Nephron progenitor cell (in vitro differentiated cells): ENCODE measurements around the gene CHRNA5.

Experiments
- DNase-seq: peaks from one replicate; pipeline ENCODE4 v3.0.0; 2021
- H3K27ac Mint-ChIP-seq: 2 replicates; pipeline ENCODE4 v1.8.0; 2021; ENCODE audit warnings: mild to moderate bottlenecking, moderate library complexity, mixed read lengths
- H3K27me3 Mint-ChIP-seq: 2 replicates; pipeline ENCODE4 v1.8.0; 2021; ENCODE audit warnings: mild to moderate bottlenecking, low read depth, mixed read lengths; ENCODE audit not compliant: poor library complexity
- H3K36me3 Mint-ChIP-seq: 2 replicates; pipeline ENCODE4 v1.8.0; 2021; ENCODE audit warnings: low read depth, mixed read lengths
- H3K4me1 Mint-ChIP-seq: 2 replicates; pipeline ENCODE4 v1.8.0; 2021; ENCODE audit warnings: mixed read lengths
- H3K4me3 Mint-ChIP-seq: 2 replicates; pipeline ENCODE4 v1.8.0; 2021; ENCODE audit warnings: mild to moderate bottlenecking, moderate library complexity, mixed read lengths
- H3K9me3 Mint-ChIP-seq: 2 replicates; pipeline ENCODE4 v1.8.0; 2021; ENCODE audit warnings: mild to moderate bottlenecking, moderate library complexity, mixed read lengths
- TF ChIP-seq, protein P1 (sequence below): fragments of 200-600 bp; sonication (generic); IDR thresholded peaks from 2 replicates; pipeline ENCODE4 v1.5.0; 2021; ENCODE audit warnings: antibody characterized with exemption

The CHRNA5 gene

DNA sequence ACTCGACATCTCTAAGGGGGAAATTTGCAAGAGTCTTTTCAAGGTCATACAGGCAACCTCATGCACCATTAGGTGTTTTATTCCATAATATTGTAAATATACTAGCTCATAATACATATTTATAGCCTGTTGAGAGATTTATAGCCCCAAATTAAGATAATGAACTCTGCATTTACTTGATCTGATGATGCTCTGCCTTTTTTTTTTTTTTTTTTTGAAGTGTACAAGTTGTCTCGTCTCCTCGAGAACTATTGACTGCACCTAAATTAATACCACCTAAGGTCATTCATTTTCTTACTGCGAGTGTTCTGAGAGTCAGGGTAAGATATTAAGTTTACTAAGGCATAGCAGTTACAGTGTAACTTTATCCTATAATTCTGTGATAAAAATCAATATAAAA is 6.1 kb downstream of the CHRNA5 start:
- TF ChIP-seq, protein P1, sequence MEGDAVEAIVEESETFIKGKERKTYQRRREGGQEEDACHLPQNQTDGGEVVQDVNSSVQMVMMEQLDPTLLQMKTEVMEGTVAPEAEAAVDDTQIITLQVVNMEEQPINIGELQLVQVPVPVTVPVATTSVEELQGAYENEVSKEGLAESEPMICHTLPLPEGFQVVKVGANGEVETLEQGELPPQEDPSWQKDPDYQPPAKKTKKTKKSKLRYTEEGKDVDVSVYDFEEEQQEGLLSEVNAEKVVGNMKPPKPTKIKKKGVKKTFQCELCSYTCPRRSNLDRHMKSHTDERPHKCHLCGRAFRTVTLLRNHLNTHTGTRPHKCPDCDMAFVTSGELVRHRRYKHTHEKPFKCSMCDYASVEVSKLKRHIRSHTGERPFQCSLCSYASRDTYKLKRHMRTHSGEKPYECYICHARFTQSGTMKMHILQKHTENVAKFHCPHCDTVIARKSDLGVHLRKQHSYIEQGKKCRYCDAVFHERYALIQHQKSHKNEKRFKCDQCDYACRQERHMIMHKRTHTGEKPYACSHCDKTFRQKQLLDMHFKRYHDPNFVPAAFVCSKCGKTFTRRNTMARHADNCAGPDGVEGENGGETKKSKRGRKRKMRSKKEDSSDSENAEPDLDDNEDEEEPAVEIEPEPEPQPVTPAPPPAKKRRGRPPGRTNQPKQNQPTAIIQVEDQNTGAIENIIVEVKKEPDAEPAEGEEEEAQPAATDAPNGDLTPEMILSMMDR: no peak
- Mint-ChIP-seq H3K27me3 (no peaks in the 10 kb centered on the region), H3K27ac (no peak overlapping the region), H3K4me1 (peaks cover 14% of the 10 kb centered on the region), H3K4me3 (no peak overlapping the region), H3K9me3 (no peaks in the 10 kb centered on the region), H3K36me3 (peaks cover 7% of the 10 kb centered on the region)
- DNase-seq: no peak

DNA sequence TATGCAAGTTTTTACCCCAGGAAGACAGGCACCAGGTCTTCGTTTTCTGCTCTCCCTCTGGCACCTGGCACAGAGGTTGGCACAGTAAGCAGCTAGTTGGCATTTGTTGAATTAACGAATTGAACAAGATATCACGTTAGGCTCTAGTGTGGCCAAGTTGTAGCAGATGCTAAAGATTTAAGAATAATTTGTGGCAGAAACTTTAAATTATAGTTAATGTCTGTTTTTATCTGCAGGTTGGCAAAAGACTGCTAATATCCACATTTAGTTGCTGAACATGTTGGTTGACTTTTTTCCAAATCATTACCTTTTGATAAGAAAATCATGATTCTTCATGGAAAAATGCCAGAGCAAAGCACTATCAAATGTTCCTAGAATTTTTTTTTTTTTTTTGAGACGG is 8.1 kb downstream of the CHRNA5 start:
- no peaks in the 10 kb centered on the region for H3K4me1 Mint-ChIP-seq
- no peak overlapping the region for H3K27ac Mint-ChIP-seq
- no peak overlapping the region for H3K4me3 Mint-ChIP-seq
- no peak for DNase-seq
- H3K36me3 Mint-ChIP-seq: peaks cover 7% of the 10 kb centered on the region
- H3K9me3 Mint-ChIP-seq: no peaks in the 10 kb centered on the region
- TF ChIP-seq, protein P1: no peak
- no peaks in the 10 kb centered on the region for H3K27me3 Mint-ChIP-seq

DNA sequence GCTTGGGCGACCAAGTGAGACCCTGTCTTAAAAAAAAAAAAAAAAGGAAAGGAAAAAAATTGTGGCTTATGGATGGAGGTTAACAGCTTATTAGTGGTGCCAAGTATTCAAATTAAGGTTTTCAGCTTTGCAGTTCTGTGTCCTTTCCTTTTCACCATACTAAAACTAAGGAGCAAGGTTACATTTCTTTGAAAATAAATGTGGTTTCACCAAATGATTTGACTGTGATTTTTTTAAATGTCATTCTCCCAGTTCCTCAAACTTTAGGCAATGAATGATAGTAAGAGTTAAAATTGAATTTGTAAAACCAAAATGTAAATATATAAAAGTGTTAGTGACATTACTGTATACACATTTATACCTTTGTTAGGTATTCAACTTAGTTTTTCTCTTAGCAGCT is 9.6 kb downstream of the CHRNA5 start:
- Mint-ChIP-seq H3K27ac (no peak overlapping the region), H3K27me3 (no peaks in the 10 kb centered on the region), H3K9me3 (no peaks in the 10 kb centered on the region), H3K36me3 (peaks cover 7% of the 10 kb centered on the region), H3K4me1 (no peaks in the 10 kb centered on the region), H3K4me3 (no peak overlapping the region)
- TF ChIP-seq, protein P1: no peak
- no peak for DNase-seq

DNA sequence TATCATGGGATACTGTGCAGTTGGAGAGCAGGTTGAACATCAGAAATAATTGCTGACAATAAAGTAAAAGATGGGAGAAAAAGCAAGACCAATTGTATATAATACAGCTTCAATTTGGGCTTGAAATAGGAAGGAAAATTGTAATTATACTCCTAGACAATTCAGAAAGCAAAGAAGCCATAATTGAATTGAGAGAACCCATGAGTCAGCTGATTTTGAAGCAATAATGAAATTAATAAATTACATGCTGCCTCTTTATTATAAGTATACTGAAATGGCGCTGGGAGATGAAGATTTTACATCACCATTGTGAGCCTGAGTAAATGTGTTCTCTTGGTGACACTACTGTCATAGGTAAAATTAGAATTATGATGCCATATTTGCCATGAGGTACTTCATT is 32.3 kb downstream of the CHRNA5 start:
- no peaks in the 10 kb centered on the region for H3K9me3 Mint-ChIP-seq
- H3K4me3 Mint-ChIP-seq: no peak overlapping the region
- no peaks in the 10 kb centered on the region for H3K27me3 Mint-ChIP-seq
- no peaks in the 10 kb centered on the region for H3K4me1 Mint-ChIP-seq
- H3K36me3 Mint-ChIP-seq: peaks cover 23% of the 10 kb centered on the region
- no peak for DNase-seq
- no peak overlapping the region for H3K27ac Mint-ChIP-seq
- TF ChIP-seq, protein P1: no peak

DNA sequence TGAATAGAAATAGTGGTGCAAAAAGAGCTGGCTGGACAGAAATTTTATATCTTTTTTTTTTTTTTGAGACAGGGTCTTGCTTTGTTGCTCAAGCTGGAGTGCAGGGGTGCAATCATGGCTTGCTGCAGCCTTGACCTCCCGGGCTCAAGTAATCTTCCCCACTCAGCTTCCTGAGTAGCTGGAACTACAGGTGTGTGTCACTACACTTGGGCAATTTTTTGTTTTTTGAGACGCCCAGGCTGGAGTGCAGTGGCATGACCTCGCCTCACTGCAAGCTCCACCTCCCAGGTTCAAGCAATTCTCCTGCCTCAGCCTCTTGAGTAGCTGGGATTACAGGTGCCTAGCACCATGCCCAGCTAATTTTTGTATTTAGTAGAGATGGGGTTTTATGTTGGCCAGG is 33.0 kb downstream of the CHRNA5 start:
- Mint-ChIP-seq H3K27ac (no peak overlapping the region), H3K27me3 (no peaks in the 10 kb centered on the region)

DNA sequence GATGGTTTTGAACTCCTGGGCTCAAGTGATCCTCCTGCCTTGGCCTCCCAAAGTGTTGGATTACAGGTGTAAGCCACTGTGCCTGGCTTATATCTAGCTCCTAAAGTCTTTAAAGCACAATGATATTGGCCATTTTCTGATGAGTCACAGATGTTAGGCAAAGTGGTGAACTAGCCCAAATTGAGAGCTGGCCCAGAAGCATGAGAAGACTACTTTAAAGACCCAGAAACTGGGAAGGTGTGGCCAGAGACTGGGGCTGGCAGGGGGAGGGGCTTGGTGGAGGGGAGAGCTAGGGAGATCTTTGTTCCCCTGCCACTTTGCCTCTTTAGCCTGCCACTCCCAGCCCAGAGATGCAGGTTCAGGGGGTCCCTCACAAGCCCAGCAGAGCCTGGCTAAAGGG is 33.9 kb downstream of the CHRNA5 start:
- Mint-ChIP-seq H3K9me3 (no peaks in the 10 kb centered on the region), H3K27me3 (no peaks in the 10 kb centered on the region), H3K4me3 (no peak overlapping the region), H3K36me3 (peaks cover 22% of the 10 kb centered on the region), H3K4me1 (no peaks in the 10 kb centered on the region), H3K27ac (no peak overlapping the region)
- no peak for DNase-seq
- TF ChIP-seq, protein P1: no peak

More for the DNA sequence above, 33.0 kb downstream of the CHRNA5 start:
- Mint-ChIP-seq H3K4me3 (no peak overlapping the region), H3K9me3 (no peaks in the 10 kb centered on the region), H3K4me1 (no peaks in the 10 kb centered on the region), H3K36me3 (peaks cover 20% of the 10 kb centered on the region)
- no peak for DNase-seq
- TF ChIP-seq, protein P1: no peak
